Measurements from ENCODE around the gene EGFLAM.

DNA sequence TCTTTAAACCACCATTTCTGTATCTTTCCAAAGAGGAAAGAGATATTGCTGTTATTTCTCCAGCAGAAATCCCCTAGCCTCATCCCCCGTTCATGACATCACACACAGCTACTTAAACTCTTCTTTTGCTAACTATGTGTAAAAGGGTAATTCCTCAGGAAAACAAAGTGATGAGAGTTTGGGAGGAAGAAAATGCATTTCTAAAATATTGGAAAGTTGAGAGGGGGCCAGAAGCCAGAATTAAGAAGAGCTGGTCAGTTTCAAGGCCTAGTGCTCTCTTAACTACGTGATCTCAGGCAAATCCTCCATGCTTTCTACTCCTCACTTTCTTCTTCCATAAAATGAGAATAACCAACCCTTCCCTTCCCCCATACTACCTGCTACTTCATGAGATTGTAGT lies 188.7 kb downstream of the EGFLAM start:
- TF ChIP-seq, protein P1, sequence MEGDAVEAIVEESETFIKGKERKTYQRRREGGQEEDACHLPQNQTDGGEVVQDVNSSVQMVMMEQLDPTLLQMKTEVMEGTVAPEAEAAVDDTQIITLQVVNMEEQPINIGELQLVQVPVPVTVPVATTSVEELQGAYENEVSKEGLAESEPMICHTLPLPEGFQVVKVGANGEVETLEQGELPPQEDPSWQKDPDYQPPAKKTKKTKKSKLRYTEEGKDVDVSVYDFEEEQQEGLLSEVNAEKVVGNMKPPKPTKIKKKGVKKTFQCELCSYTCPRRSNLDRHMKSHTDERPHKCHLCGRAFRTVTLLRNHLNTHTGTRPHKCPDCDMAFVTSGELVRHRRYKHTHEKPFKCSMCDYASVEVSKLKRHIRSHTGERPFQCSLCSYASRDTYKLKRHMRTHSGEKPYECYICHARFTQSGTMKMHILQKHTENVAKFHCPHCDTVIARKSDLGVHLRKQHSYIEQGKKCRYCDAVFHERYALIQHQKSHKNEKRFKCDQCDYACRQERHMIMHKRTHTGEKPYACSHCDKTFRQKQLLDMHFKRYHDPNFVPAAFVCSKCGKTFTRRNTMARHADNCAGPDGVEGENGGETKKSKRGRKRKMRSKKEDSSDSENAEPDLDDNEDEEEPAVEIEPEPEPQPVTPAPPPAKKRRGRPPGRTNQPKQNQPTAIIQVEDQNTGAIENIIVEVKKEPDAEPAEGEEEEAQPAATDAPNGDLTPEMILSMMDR (conservative IDR thresholded peaks at IDR 0.05; ENCODE audit: low read depth in 2 of 2) = no peak
- TF ChIP-seq EZH2 (IDR thresholded peaks at IDR 0.05; ENCODE audit: low read depth, unreplicated experiment) (no peak), REST (IDR thresholded peaks at IDR 0.05; ENCODE audit: unreplicated experiment) (no peak), CREB1 (CRISPR knock-in tag; IDR thresholded peaks at IDR 0.05; ENCODE audit: low read depth) (no peak), POLR2AphosphoS5 (IDR thresholded peaks at IDR 0.05; ENCODE audit: low read depth) (no peak), EZH2phosphoT487 (IDR thresholded peaks at IDR 0.05; ENCODE audit: unreplicated experiment) (no peak), NANOG (IDR thresholded peaks at IDR 0.05; ENCODE audit: borderline replicate concordance) (no peak), STAT1 (IDR thresholded peaks at IDR 0.05; ENCODE audit: unreplicated experiment) (no peak), ZNF331 (CRISPR knock-in tag; IDR thresholded peaks at IDR 0.05; ENCODE audit: low read depth) (no peak), JUNB (IDR thresholded peaks at IDR 0.05; ENCODE audit: unreplicated experiment) (no peak)
- TF ChIP-seq, protein P2, sequence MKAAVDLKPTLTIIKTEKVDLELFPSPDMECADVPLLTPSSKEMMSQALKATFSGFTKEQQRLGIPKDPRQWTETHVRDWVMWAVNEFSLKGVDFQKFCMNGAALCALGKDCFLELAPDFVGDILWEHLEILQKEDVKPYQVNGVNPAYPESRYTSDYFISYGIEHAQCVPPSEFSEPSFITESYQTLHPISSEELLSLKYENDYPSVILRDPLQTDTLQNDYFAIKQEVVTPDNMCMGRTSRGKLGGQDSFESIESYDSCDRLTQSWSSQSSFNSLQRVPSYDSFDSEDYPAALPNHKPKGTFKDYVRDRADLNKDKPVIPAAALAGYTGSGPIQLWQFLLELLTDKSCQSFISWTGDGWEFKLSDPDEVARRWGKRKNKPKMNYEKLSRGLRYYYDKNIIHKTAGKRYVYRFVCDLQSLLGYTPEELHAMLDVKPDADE (IDR thresholded peaks at IDR 0.05) = no peak

Data from GM23338 (cell line).